ENCODE measurements around the gene WDR27. TPM values are rescaled to one million over a fixed set of nuclear protein-coding genes. Genes with fewer than 3 reads are reported as not detected.
A peak's percentile ranks its signal among the peaks of the same experiment; 100 is the strongest.

Gene WDR27
- total and polyA plus RNA-seq, 2 experiments from 2014 or later, result 27.7 to 29.7 TPM

DNA sequence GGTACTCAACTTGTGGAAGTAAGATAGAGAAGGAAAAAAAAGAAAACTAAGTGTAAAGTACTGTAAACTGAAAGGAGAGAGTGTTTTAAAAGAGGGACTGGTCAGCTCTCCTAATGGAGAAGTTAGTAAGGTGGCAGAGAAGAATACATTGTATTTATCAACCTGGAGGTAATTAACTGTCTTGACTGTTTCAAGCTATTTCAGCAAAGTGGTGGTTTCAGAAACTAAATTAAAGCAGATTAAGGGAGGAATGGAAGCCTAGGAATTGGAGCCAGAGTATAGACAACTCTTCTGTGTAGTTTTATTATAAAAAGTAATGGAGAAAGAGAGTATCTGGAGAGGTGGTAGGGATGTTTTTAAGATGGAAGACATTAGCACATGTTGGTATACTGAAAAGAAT is 25.1 kb upstream of the WDR27 start:
- peaks cover 8% of the 10 kb centered on the region for H4K20me1 ChIP-seq (ENCODE audit: insufficient read depth, poor library complexity, severe bottlenecking)
- no peak overlapping the region for H3K4me3 ChIP-seq
- no peak overlapping the region for H3K4me2 ChIP-seq
- H3K27ac ChIP-seq, result no peak overlapping the region
- no peak overlapping the region for H2AFZ ChIP-seq
- no peaks in the 10 kb centered on the region for H3K9me2 ChIP-seq (replicated peaks; ENCODE audit: insufficient read depth)
- TF ChIP-seq EZH2 (IDR thresholded peaks at IDR 0.05; ENCODE audit: borderline replicate concordance) (no peak), EZH2phosphoT487 (IDR thresholded peaks at IDR 0.05; ENCODE audit: low read depth, severe bottlenecking, unreplicated experiment) (no peak), CTCF (IDR thresholded peaks at IDR 0.05; ENCODE audit: poor library complexity) (no peak)
- no peaks in the 10 kb centered on the region for H3K27me3 ChIP-seq
- peaks cover 11% of the 10 kb centered on the region for H3K4me1 ChIP-seq (ENCODE audit: insufficient read depth)
- no peaks in the 10 kb centered on the region for H3K36me3 ChIP-seq (replicated peaks; ENCODE audit: insufficient read depth, low read depth)
- no peak for DNase-seq (ENCODE audit: low spot score)
- H3K79me2 ChIP-seq, result peaks cover 15% of the 10 kb centered on the region
- no peaks in the 10 kb centered on the region for H3K9me3 ChIP-seq (ENCODE audit: low read depth)

GRCh38 chr6:169726049-169726400 is 24.2 kb upstream of the WDR27 start:
- H3K9me2 ChIP-seq (replicated peaks; ENCODE audit: insufficient read depth), result no peaks in the 10 kb centered on the region
- peaks cover 25% of the 10 kb centered on the region for H3K79me2 ChIP-seq
- H3K9me3 ChIP-seq (ENCODE audit: low read depth), result no peaks in the 10 kb centered on the region
- DNase-seq (ENCODE audit: low spot score), result no peak
- no peaks in the 10 kb centered on the region for H3K36me3 ChIP-seq (replicated peaks; ENCODE audit: insufficient read depth, low read depth)
- peaks cover 18% of the 10 kb centered on the region for H4K20me1 ChIP-seq (ENCODE audit: insufficient read depth, poor library complexity, severe bottlenecking)
- H3K27ac ChIP-seq, result peak overlapping the region; percentile 100
- no peaks in the 10 kb centered on the region for H3K27me3 ChIP-seq
- 100% methylated on average over 1 of the region's 1 CpG for WGBS (ENCODE audit: low lambda C conversion rate, missing lambda C conversion rate)
- peaks cover 15% of the 10 kb centered on the region for H3K4me1 ChIP-seq (ENCODE audit: insufficient read depth)
- no peak overlapping the region for H2AFZ ChIP-seq
- TF ChIP-seq EZH2 (IDR thresholded peaks at IDR 0.05; ENCODE audit: borderline replicate concordance) (no peak), EZH2phosphoT487 (IDR thresholded peaks at IDR 0.05; ENCODE audit: low read depth, severe bottlenecking, unreplicated experiment) (no peak), CTCF (IDR thresholded peaks at IDR 0.05; ENCODE audit: poor library complexity) (no peak)
- no peak overlapping the region for H3K4me3 ChIP-seq
- peak overlapping the region; percentile 89 for H3K4me2 ChIP-seq

- TF ChIP-seq EZH2 (IDR thresholded peaks at IDR 0.05; ENCODE audit: borderline replicate concordance) (no peak), CTCF (IDR thresholded peaks at IDR 0.05; ENCODE audit: poor library complexity) (no peak), EZH2phosphoT487 (IDR thresholded peaks at IDR 0.05; ENCODE audit: low read depth, severe bottlenecking, unreplicated experiment) (no peak)
- peak; percentile 82 for DNase-seq (ENCODE audit: low spot score)
- 13% methylated on average over 29 of the region's 29 CpGs for WGBS (ENCODE audit: low lambda C conversion rate, missing lambda C conversion rate)
- Histone ChIP-seq H3K9me2 (replicated peaks; ENCODE audit: insufficient read depth) (no peaks in the 10 kb centered on the region), H3K27me3 (no peaks in the 10 kb centered on the region), H3K4me3 (peak overlapping the region; percentile 89), H4K20me1 (ENCODE audit: insufficient read depth, poor library complexity, severe bottlenecking) (peaks cover 24% of the 10 kb centered on the region), H3K4me1 (ENCODE audit: insufficient read depth) (peaks cover 15% of the 10 kb centered on the region), H2AFZ (peak overlapping the region; percentile 87), H3K36me3 (replicated peaks; ENCODE audit: insufficient read depth, low read depth) (no peaks in the 10 kb centered on the region), H3K27ac (peak overlapping the region; percentile 100), H3K9me3 (ENCODE audit: low read depth) (no peaks in the 10 kb centered on the region), H3K79me2 (peaks cover 31% of the 10 kb centered on the region), H3K4me2 (peak overlapping the region; percentile 89)
These were observed 23.6 kb upstream of the WDR27 start for GRCh38 chr6:169725125-169726048.
